B cell (primary cell): Measurements from ENCODE around the gene ZNF574. TPM values are rescaled to one million over a fixed set of nuclear protein-coding genes. Genes with fewer than 3 reads are reported as not detected.

Experiments
- ATAC-seq: fragments of 200-7000 bp; cut with Tn5 transposase; one replicate; pipeline ENCODE4 v1.10.0; 2021; ENCODE audit warnings: low read depth, mild to moderate bottlenecking, moderate number of reproducible peaks, moderate library complexity
- CTCF ChIA-PET: fragments of 350-600 bp; sonication (Branson Sonifier 250); formaldehyde crosslinking; loops from one replicate; lab custom pipeline; 2021; ENCODE audit warnings: antibody characterized with exemption, inconsistent platforms; lab: Charles Lee
- POLR2A ChIA-PET: fragments of 350-600 bp; sonication (Branson Sonifier 250); formaldehyde crosslinking; loops from one replicate; lab custom pipeline; 2021; ENCODE audit warnings: antibody characterized with exemption; lab: Charles Lee
- DNase-seq: peaks from one replicate; pipeline ENCODE4 v3.0.0; 2013
- H2AFZ ChIP-seq: 2 replicates; pipeline ENCODE4 v1.6.1; 2012; ENCODE audit warnings: mild to moderate bottlenecking, low read depth, low read length; ENCODE audit not compliant: insufficient read depth, poor library complexity, severe bottlenecking
- H3K27ac ChIP-seq, 2 donors: 1 replicate in 1 of 2; 2 replicates in 1 of 2; pipeline ENCODE4 v1.5.1; 2012 to 2013; ENCODE audit warnings: low read length in 2 of 2, mild to moderate bottlenecking in 2 of 2, moderate library complexity in 1 of 2
- H3K27me3 ChIP-seq, 4 experiments: fragments of 200-600 bp in 1 of 4; sonication (generic) in 1 of 4; replicated peaks in 1 of 4; 1 replicate in 2 of 4; 2 replicates in 2 of 4; pipeline versions ENCODE4 v1.6.1 to v1.7.0; 2013 to 2016; ENCODE audit warnings: low read length in 3 of 4, mild to moderate bottlenecking in 2 of 4, mixed read lengths in 1 of 4, moderate library complexity in 1 of 4; ENCODE audit not compliant: insufficient read depth in 4 of 4, control insufficient read depth in 3 of 4; ENCODE audit errors: control extremely low read depth in 1 of 4
- H3K36me3 ChIP-seq, 2 experiments: replicated peaks in 1 of 2; 1 replicate in 1 of 2; 2 replicates in 1 of 2; pipeline versions ENCODE4 v1.6.1 to v1.7.1; 2013; ENCODE audit warnings: low read length in 1 of 2; ENCODE audit not compliant: insufficient read depth in 2 of 2, control insufficient read depth in 1 of 2; ENCODE audit errors: control extremely low read depth in 1 of 2, extremely low read depth in 1 of 2
- H3K4me1 ChIP-seq, 2 donors: fragments of 200-600 bp in 1 of 2; sonication (generic) in 1 of 2; 1 replicate in 1 of 2; 2 replicates in 1 of 2; pipeline versions ENCODE4 v1.5.1 to v1.6.1; 2013 to 2017; ENCODE audit warnings: low read length in 2 of 2; ENCODE audit not compliant: control insufficient read depth in 2 of 2, insufficient read depth in 2 of 2
- H3K4me2 ChIP-seq: replicated peaks from 2 replicates; pipeline ENCODE3; 2012; ENCODE audit warnings: mild to moderate bottlenecking, low read depth, low read length; ENCODE audit not compliant: poor library complexity, severe bottlenecking
- H3K4me3 ChIP-seq, 5 experiments: fragments of 200-600 bp in 1 of 5; sonication (generic) in 1 of 5; 1 replicate in 3 of 5; 2 replicates in 2 of 5; pipeline versions ENCODE4 v1.5.1 to v1.7.0; 2011 to 2016; ENCODE audit warnings: low read length in 4 of 5, mild to moderate bottlenecking in 4 of 5, low read depth in 2 of 5, control low read depth in 1 of 5, moderate library complexity in 1 of 5; ENCODE audit not compliant: insufficient read depth in 1 of 5; ENCODE audit errors: control extremely low read depth in 1 of 5, extremely low read depth in 1 of 5
- H3K79me2 ChIP-seq: fragments of 200-600 bp; sonication (generic); one replicate; pipeline ENCODE4 v1.6.0; 2016; ENCODE audit warnings: low read length; ENCODE audit not compliant: control insufficient read depth, insufficient read depth
- H3K9ac ChIP-seq: fragments of 200-600 bp; sonication (generic); 2 replicates; pipeline ENCODE4 v1.6.1; 2017; ENCODE audit warnings: mild to moderate bottlenecking, low read length, moderate library complexity
- H3K9me3 ChIP-seq, 3 donors: one replicate each; pipeline versions ENCODE4 v1.6.1 to v1.7.1; 2013; ENCODE audit warnings: low read length in 2 of 3; ENCODE audit not compliant: control insufficient read depth in 2 of 3, insufficient read depth in 1 of 3; ENCODE audit errors: control extremely low read depth in 1 of 3
- H4K20me1 ChIP-seq: 2 replicates; pipeline ENCODE4 v1.6.0; 2012; ENCODE audit warnings: mild to moderate bottlenecking, low read length; ENCODE audit not compliant: insufficient read depth, control insufficient read depth, poor library complexity, severe bottlenecking
- H3K27ac Mint-ChIP-seq: one replicate; pipeline ENCODE4 v1.8.0; 2021; ENCODE audit warnings: mixed read lengths
- H3K27me3 Mint-ChIP-seq: one replicate; pipeline ENCODE4 v1.8.0; 2021; ENCODE audit warnings: mixed read lengths
- H3K4me1 Mint-ChIP-seq: one replicate; pipeline ENCODE4 v1.8.0; 2021; ENCODE audit warnings: mixed read lengths
- H3K4me3 Mint-ChIP-seq: one replicate; pipeline ENCODE4 v1.8.0; 2021; ENCODE audit warnings: mixed read lengths
- H3K9me3 Mint-ChIP-seq: one replicate; pipeline ENCODE4 v1.8.0; 2022; ENCODE audit warnings: mixed read lengths; ENCODE audit not compliant: insufficient read depth
- CTCF ChIP-seq: fragments of 200-600 bp; IDR thresholded peaks from one replicate; pipeline ENCODE4 v1.8.0; 2022; ENCODE audit warnings: antibody characterized with exemption, mild to moderate bottlenecking
- EZH2 ChIP-seq: IDR thresholded peaks from 2 replicates; pipeline ENCODE4 v1.6.1; 2012; ENCODE audit warnings: borderline replicate concordance, low read depth, mild to moderate bottlenecking, moderate library complexity, low read length; ENCODE audit not compliant: insufficient read depth, poor library complexity, severe bottlenecking
- WGBS: methylation state at CpG from one replicate; pipeline ENCODE4 v1.1.5; 2013; ENCODE audit warnings: missing lambda C conversion rate; ENCODE audit not compliant: insufficient coverage; 5-methylcytosine and 5-hydroxymethylcytosine counted together
- intact Hi-C: fragments of 100-400 bp; cut with micrococcal nuclease; formaldehyde crosslinking; loops from one replicate; pipeline ENCODE4 v1.10.0; 2022
- polyA plus RNA-seq: library from polyadenylated mRNA; depleted of rRNA; stranded (reverse); fragments of >200 nt; gene quantifications from 2 replicates; pipeline ENCODE4 v1.2.3, GENCODE V29; 2012
- total RNA-seq, 2 donors: library from RNA; stranded (reverse); fragments of 120-200 nt in 1 of 2; gene quantifications; 1 replicate in 1 of 2; 2 replicates in 1 of 2; pipeline versions ENCODE4 v1.2.3 to v1.2.4, GENCODE V29; 2013 to 2022

Gene ZNF574
- total and polyA plus RNA-seq, 2 donors (not counting 1 experiment from before 2014, with no cell fraction given): 27.4 to 29.1 TPM

- Histone ChIP-seq H2AFZ (no peak overlapping the region), H3K27me3 (no peaks in the 10 kb centered on the region), H3K4me2 (peak overlapping the region; percentile 90), H3K27ac (peak overlapping the region in 1 of 2 donors; percentile 96), H3K9ac (peak overlapping the region; percentile 61), H4K20me1 (peaks cover 27% of the 10 kb centered on the region), H3K4me1 (peaks cover 87 to 100% of the 10 kb centered on the region in 2 donors), H3K79me2 (peaks cover 77% of the 10 kb centered on the region), H3K4me3 (peak overlapping the region in 1 of 5 experiments; percentile 5), H3K9me3 (no peaks in the 10 kb centered on the region), H3K36me3 (peaks cover 0 to 59% of the 10 kb centered on the region in 2 experiments)
- Mint-ChIP-seq H3K9me3 (no peaks in the 10 kb centered on the region), H3K4me1 (peaks cover 90% of the 10 kb centered on the region), H3K4me3 (peak overlapping the region; percentile 23), H3K27ac (peak overlapping the region; percentile 93), H3K27me3 (no peaks in the 10 kb centered on the region)
- no peak for ATAC-seq
- POLR2A ChIA-PET: interaction anchor here (0.6 to 3.7 kb wide), 4 partner anchors 9 to 158 kb away, joined by 3 to 36 read pairs (median 3); no protein-coding TSS in a partner anchor
- intact Hi-C loops: no loop called here
- no peak for DNase-seq
- CTCF ChIA-PET: interaction anchor here (1.1 to 19.4 kb wide), 9 partner anchors 12 to 314 kb away, joined by 3 to 419 read pairs (median 4); partner anchors contain the start of gene POU2F2
- TF ChIP-seq EZH2 (no peak), CTCF (no peak)
- no CpG with 5 or more reads among the region's 5 CpGs for WGBS
These were observed 48.5 kb downstream of the ZNF574 start for GRCh38 chr19:42124386-42124901.

- no peak for ATAC-seq
These were observed 49.6 kb downstream of the ZNF574 start for GRCh38 chr19:42125536-42125935.

More at GRCh38 chr19:42125536-42125935, 49.6 kb downstream of the ZNF574 start:
- WGBS: 97% methylated on average over 5 of the region's 6 CpGs
- Histone ChIP-seq H3K27ac (peak overlapping the region; percentile 30 to 96), H3K9ac (peak overlapping the region; percentile 10), H3K4me3 (no peak overlapping the region), H3K4me1 (peaks cover 87 to 100% of the 10 kb centered on the region in 2 donors), H2AFZ (no peak overlapping the region), H3K79me2 (peaks cover 88% of the 10 kb centered on the region), H3K36me3 (peaks cover 0 to 59% of the 10 kb centered on the region in 2 experiments), H3K4me2 (peak overlapping the region; percentile 90), H4K20me1 (peaks cover 27% of the 10 kb centered on the region), H3K27me3 (no peaks in the 10 kb centered on the region), H3K9me3 (no peaks in the 10 kb centered on the region)
- CTCF ChIA-PET: interaction anchor here (1.4 to 19.4 kb wide), 4 partner anchors 11 to 118 kb away, joined by 4 to 419 read pairs (median 90); partner anchors contain the start of gene POU2F2
- H3K4me3 Mint-ChIP-seq: peak overlapping the region; percentile 43
- H3K27ac Mint-ChIP-seq: peak overlapping the region; percentile 93
- no peaks in the 10 kb centered on the region for H3K9me3 Mint-ChIP-seq
- intact Hi-C loops: loop anchor here (5.0 kb wide), 1 partner anchor 297 kb away; no protein-coding TSS in a partner anchor
- DNase-seq: no peak
- POLR2A ChIA-PET: interaction anchor here (0.7 to 3.7 kb wide), 3 partner anchors 10 to 80 kb away, joined by 3 to 36 read pairs (median 5); no protein-coding TSS in a partner anchor
- no peaks in the 10 kb centered on the region for H3K27me3 Mint-ChIP-seq
- peaks cover 92% of the 10 kb centered on the region for H3K4me1 Mint-ChIP-seq
- TF ChIP-seq CTCF (no peak), EZH2 (no peak)
